ENCODE measurements around the gene GCNT4. TPM values are rescaled to one million over a fixed set of nuclear protein-coding genes. Genes with fewer than 3 reads are reported as not detected.

GCNT4 gene
- total RNA-seq, 1 experiment from 2014 or later: under 0.01 TPM

DNA sequence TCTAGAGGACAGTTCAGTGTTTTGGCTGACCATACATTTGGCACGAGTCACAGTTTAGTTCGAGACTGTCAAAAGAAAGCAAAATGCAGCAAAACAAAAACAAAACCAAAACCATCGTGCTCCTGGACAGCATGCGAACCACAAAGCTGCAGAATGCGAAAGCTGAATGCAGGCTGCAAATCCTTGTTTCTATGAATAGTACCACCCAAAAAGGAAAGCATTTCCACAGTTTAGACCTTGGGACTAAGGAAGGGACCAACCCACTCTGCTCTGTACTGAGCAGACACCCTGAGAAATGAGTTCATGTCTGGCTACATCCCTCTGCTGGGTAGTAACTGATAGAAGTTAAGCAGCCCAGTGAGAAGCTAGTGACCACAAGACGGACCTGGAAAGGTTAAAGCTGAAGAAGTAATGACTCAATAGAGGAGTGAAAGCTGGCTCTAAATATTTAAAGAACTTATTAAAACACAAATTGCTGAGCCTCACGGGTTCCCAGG lies 3.9 kb downstream of the GCNT4 start:
- no TSS peak for BruUV-seq (replicated peaks)
- ATAC-seq: no peak
- ChIA-PET CTCF (interaction anchor here (0.7 kb wide), 1 partner anchor 282 kb away, joined by 3 read pairs; the partner anchor contains the start of genes GFM2 and NSA2), POLR2A (ENCODE audit: unreplicated experiment) (no interaction called here)
- Histone ChIP-seq H3K27me3 (ENCODE audit: low read length) (no peaks in the 10 kb centered on the region), H3F3A (ENCODE audit: low read length, unreplicated experiment) (no peaks in the 10 kb centered on the region), H4K20me1 (ENCODE audit: low read length) (no peaks in the 10 kb centered on the region), H3K9me3 (ENCODE audit: low read length) (no peaks in the 10 kb centered on the region), H3K9me2 (replicated peaks; ENCODE audit: low read length) (no peaks in the 10 kb centered on the region), H3K27ac (ENCODE audit: low read length) (no peak overlapping the region), H2AFZ (ENCODE audit: low read length) (no peak overlapping the region), H3K36me3 (ENCODE audit: low read depth, low read length) (no peaks in the 10 kb centered on the region), H3K4me1 (ENCODE audit: insufficient read depth, low read length) (no peaks in the 10 kb centered on the region), H3K4me3 (ENCODE audit: low read length) (no peak overlapping the region), H3K4me2 (ENCODE audit: low read length) (no peak overlapping the region), H3K79me2 (ENCODE audit: low read length) (no peaks in the 10 kb centered on the region), H3K9ac (ENCODE audit: low read length) (no peak overlapping the region)
- TF ChIP-seq EZH2 (IDR thresholded peaks at IDR 0.05; ENCODE audit: low read length, unreplicated experiment) (no peak), EZH2phosphoT487 (IDR thresholded peaks at IDR 0.05; ENCODE audit: borderline replicate concordance, low read length) (no peak)
- TF ChIP-seq, protein P1, sequence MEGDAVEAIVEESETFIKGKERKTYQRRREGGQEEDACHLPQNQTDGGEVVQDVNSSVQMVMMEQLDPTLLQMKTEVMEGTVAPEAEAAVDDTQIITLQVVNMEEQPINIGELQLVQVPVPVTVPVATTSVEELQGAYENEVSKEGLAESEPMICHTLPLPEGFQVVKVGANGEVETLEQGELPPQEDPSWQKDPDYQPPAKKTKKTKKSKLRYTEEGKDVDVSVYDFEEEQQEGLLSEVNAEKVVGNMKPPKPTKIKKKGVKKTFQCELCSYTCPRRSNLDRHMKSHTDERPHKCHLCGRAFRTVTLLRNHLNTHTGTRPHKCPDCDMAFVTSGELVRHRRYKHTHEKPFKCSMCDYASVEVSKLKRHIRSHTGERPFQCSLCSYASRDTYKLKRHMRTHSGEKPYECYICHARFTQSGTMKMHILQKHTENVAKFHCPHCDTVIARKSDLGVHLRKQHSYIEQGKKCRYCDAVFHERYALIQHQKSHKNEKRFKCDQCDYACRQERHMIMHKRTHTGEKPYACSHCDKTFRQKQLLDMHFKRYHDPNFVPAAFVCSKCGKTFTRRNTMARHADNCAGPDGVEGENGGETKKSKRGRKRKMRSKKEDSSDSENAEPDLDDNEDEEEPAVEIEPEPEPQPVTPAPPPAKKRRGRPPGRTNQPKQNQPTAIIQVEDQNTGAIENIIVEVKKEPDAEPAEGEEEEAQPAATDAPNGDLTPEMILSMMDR (conservative IDR thresholded peaks at IDR 0.05; ENCODE audit: low read depth, low read length): no peak
- intact Hi-C loops (cut with micrococcal nuclease): loop anchor here (2.0 kb wide), 1 partner anchor 216 kb away; no protein-coding TSS in a partner anchor
- DNase-seq: no peak

DNA sequence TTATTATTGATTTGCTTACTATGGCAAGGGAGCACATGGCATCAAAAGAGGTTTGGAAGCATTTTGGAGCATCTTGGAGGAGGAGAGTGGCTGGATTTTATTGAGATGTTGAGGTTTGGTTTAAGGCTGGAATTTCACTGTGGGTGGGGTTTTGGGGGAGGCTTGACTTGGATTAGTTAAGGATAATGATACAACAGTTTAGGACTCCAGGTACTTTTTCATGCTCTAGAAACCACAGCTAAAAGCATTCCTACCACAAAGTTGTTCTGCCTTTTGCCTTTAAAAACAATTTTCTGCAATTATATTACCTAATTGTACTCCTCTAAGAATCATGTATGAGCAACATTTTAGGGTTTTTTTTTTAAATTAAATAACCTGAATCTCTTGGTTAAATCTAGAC lies 5.0 kb downstream of the GCNT4 start:
- Histone ChIP-seq H3K4me1 (ENCODE audit: insufficient read depth, low read length) (no peaks in the 10 kb centered on the region; the same call in 1 of the 2 replicates), H3K27me3 (ENCODE audit: low read length) (no peaks in the 10 kb centered on the region), H2AFZ (ENCODE audit: low read length) (no peak overlapping the region), H3K9me2 (replicated peaks; ENCODE audit: low read length) (no peaks in the 10 kb centered on the region), H3K79me2 (ENCODE audit: low read length) (no peaks in the 10 kb centered on the region), H3F3A (ENCODE audit: low read length, unreplicated experiment) (no peaks in the 10 kb centered on the region), H3K36me3 (ENCODE audit: low read depth, low read length) (no peaks in the 10 kb centered on the region), H3K9ac (ENCODE audit: low read length) (no peak overlapping the region), H3K4me2 (ENCODE audit: low read length) (no peak overlapping the region), H3K27ac (ENCODE audit: low read length) (no peak overlapping the region), H3K4me3 (ENCODE audit: low read length) (no peak overlapping the region), H3K9me3 (ENCODE audit: low read length) (no peaks in the 10 kb centered on the region), H4K20me1 (ENCODE audit: low read length) (no peaks in the 10 kb centered on the region)
- intact Hi-C loops (cut with micrococcal nuclease): no loop called here
- TF ChIP-seq, protein P1 (conservative IDR thresholded peaks at IDR 0.05; ENCODE audit: low read depth, low read length): no peak
- POLR2A ChIA-PET (ENCODE audit: unreplicated experiment): no interaction called here
- DNase-seq: no peak
- CTCF ChIA-PET: no interaction called here
- BruUV-seq (replicated peaks): no TSS peak
- no peak for ATAC-seq

DNA sequence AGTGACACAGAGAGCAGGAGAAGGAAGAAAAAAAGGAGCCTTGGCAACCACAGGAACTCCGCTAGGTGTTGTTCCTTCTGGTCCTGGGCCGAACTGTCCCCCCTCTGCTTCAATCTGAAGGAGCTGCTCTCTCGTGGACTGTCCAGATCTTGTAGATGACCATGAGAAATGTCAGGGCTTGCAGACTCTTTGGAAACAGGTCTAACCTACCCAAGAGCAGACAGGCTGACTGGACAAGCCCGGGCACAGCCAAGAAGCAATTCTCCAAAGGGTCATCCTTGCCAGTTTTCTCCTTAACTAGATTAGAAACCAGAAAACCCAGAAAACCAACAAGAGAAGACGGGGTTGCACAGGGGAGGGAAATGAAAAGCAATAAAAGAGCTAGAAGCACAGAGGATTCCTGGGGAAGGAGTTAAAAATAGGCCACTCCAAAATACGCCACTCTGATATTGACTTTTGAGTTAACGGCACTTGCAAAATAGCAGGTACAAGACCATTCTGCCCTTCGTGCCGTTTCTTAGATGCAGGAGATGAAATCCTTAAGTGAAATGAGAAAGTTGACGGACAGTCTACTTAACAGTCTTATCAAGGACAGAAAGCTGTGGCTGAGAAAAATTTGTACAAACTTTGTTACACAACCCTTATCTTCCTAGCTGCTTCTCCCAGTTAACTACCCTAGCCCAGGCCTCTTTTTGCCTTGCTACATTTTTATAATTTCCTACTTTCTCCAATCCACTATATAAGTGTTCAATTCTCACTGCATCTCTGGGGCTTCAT lies 5.8 kb downstream of the GCNT4 start:
- TF ChIP-seq, protein P1 (conservative IDR thresholded peaks at IDR 0.05; ENCODE audit: low read depth, low read length): no peak
- TF ChIP-seq EZH2 (IDR thresholded peaks at IDR 0.05; ENCODE audit: low read length, unreplicated experiment) (no peak), EZH2phosphoT487 (IDR thresholded peaks at IDR 0.05; ENCODE audit: borderline replicate concordance, low read length) (no peak)
- DNase-seq (no peak), ATAC-seq (no peak)
- Histone ChIP-seq H3K27me3 (ENCODE audit: low read length) (no peaks in the 10 kb centered on the region), H3K4me2 (ENCODE audit: low read length) (no peak overlapping the region), H3K36me3 (ENCODE audit: low read depth, low read length) (no peaks in the 10 kb centered on the region), H3K9me3 (ENCODE audit: low read length) (no peaks in the 10 kb centered on the region), H3K4me1 (ENCODE audit: insufficient read depth, low read length) (no peaks in the 10 kb centered on the region; the same call in 1 of the 2 replicates), H3K9me2 (replicated peaks; ENCODE audit: low read length) (no peaks in the 10 kb centered on the region), H3K79me2 (ENCODE audit: low read length) (no peaks in the 10 kb centered on the region), H3F3A (ENCODE audit: low read length, unreplicated experiment) (no peaks in the 10 kb centered on the region), H3K4me3 (ENCODE audit: low read length) (no peak overlapping the region), H2AFZ (ENCODE audit: low read length) (no peak overlapping the region), H3K27ac (ENCODE audit: low read length) (no peak overlapping the region), H3K9ac (ENCODE audit: low read length) (no peak overlapping the region), H4K20me1 (ENCODE audit: low read length) (no peaks in the 10 kb centered on the region)
- ChIA-PET CTCF (no interaction called here), POLR2A (ENCODE audit: unreplicated experiment) (interaction anchor here (0.6 kb wide), 1 partner anchor 28 kb away, joined by 3 read pairs; no protein-coding TSS in a partner anchor)
- no TSS peak for BruUV-seq (replicated peaks)
- intact Hi-C loops (cut with micrococcal nuclease): no loop called here
